HG02588 (cell line): ENCODE measurements around the gene PIK3AP1.
"Not testable (repeated sequence)": the region's sequence is repeated elsewhere in the genome, so short reads cannot be mapped to it uniquely, and the experiment has no call there.

Experiments
- ATAC-seq: cut with Tn5 transposase; IDR thresholded peaks from one replicate; pipeline ENCODE4 v1.9.1; 2021; ENCODE audit warnings: mild to moderate bottlenecking, moderate library complexity; ENCODE audit not compliant: unreplicated experiment

The PIK3AP1 gene

GRCh38 chr10:96584474-96584873 is 135.8 kb downstream of the PIK3AP1 start:
- no peak for ATAC-seq

- ATAC-seq = no peak
Measured at GRCh38 chr10:96584035-96584434, 136.3 kb downstream of the PIK3AP1 start.

- ATAC-seq = no peak
Measured at GRCh38 chr10:96579133-96579532, 141.2 kb downstream of the PIK3AP1 start.

- ATAC-seq = no peak
Measured at GRCh38 chr10:96578633-96579032, 141.7 kb downstream of the PIK3AP1 start.

- no peak for ATAC-seq
Measured at GRCh38 chr10:96578022-96578421, 142.3 kb downstream of the PIK3AP1 start.

GRCh38 chr10:96577069-96577468 is 143.2 kb downstream of the PIK3AP1 start:
- ATAC-seq = no peak

GRCh38 chr10:96576277-96576980 is 143.9 kb downstream of the PIK3AP1 start:
- no peak for ATAC-seq

GRCh38 chr10:96574564-96574963 is 145.8 kb downstream of the PIK3AP1 start:
- not testable (repeated sequence) for ATAC-seq

GRCh38 chr10:96573036-96573435 is 147.3 kb downstream of the PIK3AP1 start:
- ATAC-seq = no peak

- ATAC-seq = no peak
Measured at GRCh38 chr10:96570983-96571964, 149.0 kb downstream of the PIK3AP1 start.

GRCh38 chr10:96570511-96570910 is 149.8 kb downstream of the PIK3AP1 start:
- no peak for ATAC-seq

- no peak for ATAC-seq
Measured at GRCh38 chr10:96568402-96568801, 151.9 kb downstream of the PIK3AP1 start.

- ATAC-seq = no peak
Measured at GRCh38 chr10:96565774-96566173, 154.5 kb downstream of the PIK3AP1 start.

GRCh38 chr10:96560966-96561887 is 159.1 kb downstream of the PIK3AP1 start:
- ATAC-seq = no peak

GRCh38 chr10:96560489-96560888 is 159.8 kb downstream of the PIK3AP1 start:
- no peak for ATAC-seq

GRCh38 chr10:96556003-96556402 is 164.3 kb downstream of the PIK3AP1 start:
- ATAC-seq = no peak

GRCh38 chr10:96555330-96555729 is 165.0 kb downstream of the PIK3AP1 start:
- ATAC-seq = no peak

- no peak for ATAC-seq
Measured at GRCh38 chr10:96548589-96548988, 171.7 kb downstream of the PIK3AP1 start.

- not testable (repeated sequence) for ATAC-seq
Measured at GRCh38 chr10:96545558-96545957, 174.8 kb downstream of the PIK3AP1 start.
